Stimulated activated CD8-positive, alpha-beta memory T cell treated with anti-CD3 and anti-CD28 coated beads, Interleukin-15, amount 100 ng/mL, for 1 hour (primary cell): ENCODE measurements around the gene CHST7.

ENCODE experiments used
- DNase-seq: peaks from one replicate; pipeline ENCODE4 v3.0.0-alpha.2; 2020; ENCODE audit warnings: low read depth

The CHST7 gene

DNA sequence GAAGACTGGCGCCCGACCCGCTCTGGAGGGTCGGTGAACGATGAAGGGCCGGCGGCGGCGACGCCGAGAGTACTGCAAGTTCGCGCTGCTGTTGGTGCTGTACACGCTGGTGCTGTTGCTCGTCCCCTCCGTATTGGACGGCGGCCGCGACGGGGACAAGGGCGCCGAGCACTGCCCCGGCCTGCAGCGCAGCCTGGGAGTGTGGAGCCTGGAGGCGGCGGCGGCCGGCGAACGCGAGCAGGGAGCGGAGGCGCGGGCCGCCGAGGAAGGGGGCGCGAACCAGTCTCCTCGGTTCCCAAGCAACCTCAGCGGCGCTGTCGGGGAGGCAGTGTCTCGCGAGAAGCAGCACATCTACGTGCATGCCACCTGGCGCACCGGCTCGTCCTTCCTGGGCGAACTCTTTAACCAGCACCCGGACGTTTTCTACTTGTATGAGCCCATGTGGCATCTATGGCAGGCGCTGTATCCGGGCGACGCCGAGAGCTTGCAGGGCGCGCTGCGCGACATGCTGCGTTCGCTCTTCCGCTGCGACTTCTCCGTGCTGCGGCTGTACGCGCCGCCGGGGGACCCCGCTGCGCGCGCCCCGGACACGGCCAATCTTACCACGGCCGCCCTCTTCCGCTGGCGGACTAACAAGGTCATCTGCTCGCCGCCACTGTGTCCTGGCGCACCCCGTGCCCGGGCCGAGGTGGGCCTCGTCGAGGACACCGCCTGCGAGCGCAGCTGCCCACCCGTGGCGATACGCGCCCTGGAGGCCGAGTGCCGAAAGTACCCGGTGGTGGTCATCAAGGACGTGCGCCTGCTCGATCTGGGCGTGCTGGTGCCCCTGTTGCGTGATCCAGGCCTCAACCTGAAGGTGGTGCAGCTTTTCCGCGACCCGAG lies 568 bp downstream of the CHST7 start:
- DNase-seq, result peak; percentile 10

DNA sequence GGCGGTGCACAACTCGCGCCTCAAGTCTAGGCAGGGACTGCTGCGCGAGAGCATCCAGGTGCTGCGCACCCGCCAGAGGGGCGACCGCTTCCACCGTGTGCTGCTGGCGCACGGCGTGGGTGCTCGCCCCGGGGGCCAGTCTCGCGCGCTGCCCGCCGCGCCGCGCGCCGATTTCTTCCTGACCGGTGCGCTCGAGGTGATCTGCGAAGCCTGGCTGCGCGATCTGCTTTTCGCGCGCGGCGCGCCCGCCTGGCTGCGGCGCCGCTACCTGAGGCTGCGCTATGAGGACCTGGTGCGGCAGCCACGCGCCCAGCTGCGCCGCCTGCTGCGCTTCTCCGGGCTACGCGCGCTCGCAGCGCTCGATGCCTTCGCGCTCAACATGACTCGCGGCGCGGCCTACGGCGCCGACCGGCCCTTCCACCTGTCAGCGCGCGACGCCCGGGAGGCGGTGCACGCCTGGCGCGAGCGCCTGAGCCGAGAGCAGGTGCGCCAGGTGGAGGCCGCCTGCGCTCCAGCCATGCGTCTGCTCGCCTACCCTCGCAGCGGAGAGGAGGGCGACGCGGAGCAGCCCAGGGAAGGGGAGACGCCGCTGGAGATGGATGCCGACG lies 1.3 kb downstream of the CHST7 start:
- DNase-seq, result no peak

DNA sequence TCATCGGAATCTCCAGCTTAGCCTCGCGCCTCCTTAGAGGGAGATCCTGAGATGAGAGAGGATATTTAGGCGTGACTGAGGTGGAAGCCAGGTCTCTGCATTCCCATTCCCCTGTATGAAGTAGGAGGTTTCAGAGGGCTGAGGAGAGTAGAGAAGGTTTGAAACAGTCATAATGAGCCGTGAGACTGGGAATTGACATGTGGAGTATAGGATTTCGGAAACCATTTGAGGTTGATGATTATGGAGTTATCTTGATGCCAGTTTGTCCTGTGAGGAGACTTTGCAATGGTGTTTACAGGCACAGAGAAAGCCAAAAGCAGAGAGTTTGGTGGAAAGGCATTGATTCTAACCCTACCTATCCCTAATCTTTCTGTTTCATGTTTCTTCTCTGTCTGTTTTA lies 2.0 kb downstream of the CHST7 start:
- no peak for DNase-seq

DNA sequence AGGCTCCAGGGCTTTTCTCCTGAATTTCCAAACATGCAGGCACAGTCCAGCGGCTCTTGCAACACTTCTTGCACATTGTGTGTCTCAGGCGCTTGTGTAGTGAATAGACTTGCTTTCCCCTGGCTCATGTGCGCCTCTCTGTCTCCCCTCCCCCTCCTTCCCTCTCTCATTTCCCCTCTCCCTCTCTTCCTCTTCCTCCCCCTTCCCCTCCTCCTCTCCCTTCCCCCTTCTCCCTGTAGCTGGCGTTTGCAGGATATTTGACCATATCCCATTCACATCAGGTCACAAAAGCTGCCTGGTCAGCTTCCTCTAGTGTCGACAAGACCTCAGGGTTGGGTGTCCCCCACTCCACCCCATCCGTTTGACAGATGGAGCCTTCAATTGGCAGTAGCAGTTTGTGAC lies 2.4 kb downstream of the CHST7 start:
- no peak for DNase-seq

DNA sequence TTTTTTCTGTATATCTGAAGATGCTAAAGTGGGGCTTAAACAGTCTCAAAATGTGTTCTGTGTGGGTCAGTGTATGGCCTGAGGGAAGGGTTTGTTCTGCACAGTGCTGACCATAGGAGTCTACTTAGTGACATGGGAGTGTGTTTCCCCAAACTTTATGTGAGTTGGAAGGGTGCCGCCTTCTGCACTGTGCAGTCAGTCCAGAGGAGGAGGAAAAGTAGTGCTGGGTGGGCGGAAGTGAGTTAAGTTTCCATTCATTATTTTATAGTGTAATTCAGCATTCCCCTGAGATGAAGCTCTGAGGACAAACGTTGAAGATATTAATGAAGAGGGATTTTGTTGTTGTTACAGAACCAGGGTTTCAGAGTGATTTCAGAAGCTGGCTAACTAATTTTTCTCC lies 2.9 kb downstream of the CHST7 start:
- no peak for DNase-seq

DNA sequence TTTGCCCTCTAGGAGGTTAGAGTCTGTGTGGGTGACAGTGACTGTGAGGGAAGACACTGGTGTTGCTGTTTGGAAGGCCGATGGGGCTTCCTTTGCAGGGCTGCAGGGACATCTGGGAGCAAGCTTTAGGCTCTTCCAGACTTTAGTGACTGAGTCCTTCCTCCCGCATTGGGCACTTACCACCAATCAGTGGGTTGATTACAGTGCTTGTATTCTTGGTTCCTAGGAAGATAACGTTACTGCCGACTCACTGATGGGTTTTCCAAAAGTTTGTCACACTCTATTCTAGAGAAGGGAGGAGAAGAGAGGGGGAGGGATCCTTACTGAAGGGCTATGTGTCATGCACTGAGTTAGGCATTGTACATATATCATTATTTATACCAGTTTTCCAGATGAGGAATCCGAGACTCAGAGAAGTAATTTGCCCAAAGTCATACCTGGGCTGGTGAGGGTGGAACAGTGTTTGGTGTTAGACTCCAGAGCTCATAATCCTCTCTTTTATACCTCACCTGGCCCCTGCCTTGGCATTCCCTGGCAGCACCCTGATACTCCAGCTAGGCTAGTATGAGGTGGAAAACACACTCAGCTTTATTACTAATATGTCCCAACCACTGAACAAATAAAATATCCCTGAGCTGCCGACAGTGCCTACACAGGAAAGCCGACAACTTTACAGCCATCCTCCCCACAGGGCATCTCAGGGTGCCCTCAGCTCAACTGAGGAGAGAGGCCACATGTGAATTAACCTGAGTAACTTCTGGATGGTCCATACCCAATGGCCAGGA lies 3.8 kb downstream of the CHST7 start:
- no peak for DNase-seq

DNA sequence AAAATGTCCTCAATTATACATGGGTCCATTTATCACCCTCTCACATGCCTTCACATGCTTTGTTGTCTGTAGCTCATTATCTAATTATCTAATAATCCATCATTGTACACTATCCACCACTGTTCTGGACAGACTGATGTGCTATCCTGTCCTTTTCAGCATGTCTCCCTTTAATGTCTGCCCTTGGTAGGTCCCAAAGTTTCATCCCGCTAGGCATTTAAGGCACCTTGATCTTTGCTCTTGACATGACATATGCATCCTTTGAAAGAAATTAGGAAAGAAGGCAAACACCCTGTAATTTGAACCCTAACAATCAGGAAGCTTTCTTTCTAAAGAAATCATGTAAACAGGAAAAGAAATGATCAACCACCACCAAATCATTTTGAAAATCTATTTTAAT lies 5.7 kb downstream of the CHST7 start:
- no peak for DNase-seq

DNA sequence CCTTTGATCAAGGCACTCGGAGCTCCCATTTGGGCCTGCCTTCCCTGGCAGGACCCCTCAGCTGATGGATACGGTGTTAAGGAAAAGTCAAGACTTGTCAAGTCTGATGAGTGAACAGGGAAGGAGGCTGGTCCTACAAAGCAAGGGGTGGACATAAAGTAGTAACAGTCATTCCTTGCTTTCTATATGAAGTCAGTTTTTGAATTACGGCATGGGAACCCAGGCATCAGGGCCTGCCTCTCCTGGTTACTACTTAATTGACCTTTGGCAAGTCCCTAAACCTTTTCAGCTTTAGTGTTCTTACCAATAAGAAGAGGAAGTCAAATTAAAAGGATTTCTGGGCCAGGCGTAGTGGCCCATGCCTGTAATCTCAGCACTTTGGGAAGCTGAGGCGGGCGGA lies 7.0 kb downstream of the CHST7 start:
- DNase-seq, result no peak

DNA sequence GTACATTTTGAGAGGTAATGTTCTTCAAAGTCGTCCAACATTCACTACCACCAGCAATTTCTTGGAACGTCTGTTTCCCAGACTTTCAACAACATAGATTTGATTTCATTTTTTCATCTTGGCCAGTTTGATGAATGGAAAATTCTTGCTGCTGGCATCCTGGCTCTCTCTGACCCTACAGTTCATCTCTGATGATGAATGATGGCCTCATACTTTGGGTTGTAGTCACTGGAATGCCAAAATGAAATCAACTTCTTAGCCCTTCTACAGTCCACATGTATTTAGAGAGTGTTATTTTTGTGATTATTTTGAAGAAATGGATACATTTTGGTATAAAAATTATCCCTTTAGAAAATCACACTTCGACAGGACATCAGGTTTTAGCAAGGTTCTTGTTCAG lies 8.8 kb downstream of the CHST7 start:
- no peak for DNase-seq

DNA sequence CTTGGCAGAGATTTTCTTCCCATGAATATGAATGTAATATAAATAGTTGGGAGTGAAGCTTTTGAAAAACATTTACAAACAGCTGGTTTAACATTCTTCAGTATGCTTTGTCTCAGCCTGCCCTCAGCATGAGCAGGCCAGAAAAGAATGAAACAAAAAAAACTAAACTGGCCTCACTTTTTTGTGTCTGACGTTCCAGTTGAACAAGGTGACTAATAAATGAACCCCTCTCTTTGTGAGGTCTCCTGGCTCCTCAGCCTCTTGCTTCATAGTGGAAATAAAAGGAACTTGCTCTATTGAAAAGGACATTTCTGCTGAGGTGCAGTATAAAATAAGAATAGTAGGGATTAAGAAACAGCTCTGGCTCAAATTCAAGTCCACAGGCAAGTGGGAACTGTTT lies 9.4 kb downstream of the CHST7 start:
- no peak for DNase-seq

DNA sequence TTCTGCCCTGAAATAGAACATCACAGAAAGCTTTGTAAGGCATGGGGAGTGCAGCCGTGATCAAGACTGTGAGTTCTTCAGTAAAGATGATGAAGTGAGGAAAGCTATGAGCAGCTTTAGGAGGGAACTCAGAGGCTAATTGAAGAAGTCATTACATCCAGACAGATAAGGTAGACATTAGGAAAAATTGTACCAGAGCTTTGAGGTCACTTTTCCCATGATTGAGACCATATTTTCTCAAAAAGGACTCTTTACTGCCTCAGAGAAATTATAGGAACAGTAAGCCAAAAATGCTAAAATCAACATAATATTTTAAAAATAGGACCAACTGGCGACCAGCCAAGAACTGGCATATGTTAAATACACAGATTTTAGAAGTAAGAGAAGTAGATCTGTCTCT lies 11.2 kb downstream of the CHST7 start:
- DNase-seq, result no peak

DNA sequence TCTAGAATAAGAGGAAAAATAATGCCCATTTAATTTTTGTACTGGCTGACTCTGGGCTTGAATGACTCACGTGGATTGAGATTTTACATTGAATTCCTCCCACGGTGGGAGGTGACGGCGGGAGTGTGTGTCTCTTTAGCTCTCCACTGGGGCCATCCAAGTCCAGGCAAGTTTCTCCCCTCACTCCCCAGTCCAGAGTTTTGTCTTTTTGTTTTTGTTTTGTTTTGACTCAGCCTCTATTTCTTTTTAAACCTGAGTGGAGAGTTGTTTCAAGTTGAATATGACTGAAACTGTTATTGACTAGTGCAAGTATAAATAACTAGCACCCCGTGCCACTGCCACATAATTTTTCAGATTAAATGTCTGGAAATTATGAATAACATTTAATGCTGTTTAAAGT lies 13.6 kb downstream of the CHST7 start:
- no peak for DNase-seq

DNA sequence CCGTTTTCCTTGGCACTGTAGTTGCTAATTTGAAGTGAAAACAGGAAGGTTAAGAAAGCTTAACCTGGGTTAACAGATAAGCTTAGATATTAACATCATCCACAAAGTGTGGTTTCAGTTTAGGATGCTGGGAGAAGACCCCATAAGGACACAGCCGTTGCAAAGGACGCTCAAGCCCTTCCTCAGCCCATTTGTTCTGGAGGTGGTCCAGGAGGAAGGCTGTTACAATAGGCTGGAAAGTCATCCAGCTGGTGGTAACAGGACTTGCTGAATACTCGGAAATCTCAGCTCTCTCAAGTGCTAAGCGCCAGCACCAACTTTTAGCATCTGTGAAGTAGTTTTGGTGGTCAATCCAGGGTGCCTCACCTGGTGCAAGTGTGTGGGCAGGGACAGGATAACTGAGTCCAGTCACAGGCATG lies 14.2 kb downstream of the CHST7 start:
- no peak for DNase-seq

DNA sequence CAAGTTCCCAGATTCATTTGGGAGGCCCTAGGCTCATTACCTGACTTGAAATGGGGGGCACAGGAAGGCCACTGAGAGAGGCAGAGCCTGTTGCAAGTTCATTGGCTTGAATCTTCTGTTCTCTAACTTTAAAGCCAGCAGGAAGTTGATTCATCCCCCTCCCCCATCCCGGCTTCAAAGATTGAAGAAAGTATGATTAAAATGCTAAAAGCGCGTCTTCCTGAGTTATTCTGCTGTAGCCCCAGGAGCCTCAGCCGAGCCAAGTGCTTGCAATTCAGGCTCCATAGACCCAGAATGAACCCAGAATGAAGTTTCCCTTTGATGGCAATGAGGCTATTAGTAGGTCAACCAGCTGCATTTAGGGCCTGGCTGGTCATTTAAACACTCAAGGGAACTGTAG lies 14.7 kb downstream of the CHST7 start:
- DNase-seq, result peak; percentile 8

DNA sequence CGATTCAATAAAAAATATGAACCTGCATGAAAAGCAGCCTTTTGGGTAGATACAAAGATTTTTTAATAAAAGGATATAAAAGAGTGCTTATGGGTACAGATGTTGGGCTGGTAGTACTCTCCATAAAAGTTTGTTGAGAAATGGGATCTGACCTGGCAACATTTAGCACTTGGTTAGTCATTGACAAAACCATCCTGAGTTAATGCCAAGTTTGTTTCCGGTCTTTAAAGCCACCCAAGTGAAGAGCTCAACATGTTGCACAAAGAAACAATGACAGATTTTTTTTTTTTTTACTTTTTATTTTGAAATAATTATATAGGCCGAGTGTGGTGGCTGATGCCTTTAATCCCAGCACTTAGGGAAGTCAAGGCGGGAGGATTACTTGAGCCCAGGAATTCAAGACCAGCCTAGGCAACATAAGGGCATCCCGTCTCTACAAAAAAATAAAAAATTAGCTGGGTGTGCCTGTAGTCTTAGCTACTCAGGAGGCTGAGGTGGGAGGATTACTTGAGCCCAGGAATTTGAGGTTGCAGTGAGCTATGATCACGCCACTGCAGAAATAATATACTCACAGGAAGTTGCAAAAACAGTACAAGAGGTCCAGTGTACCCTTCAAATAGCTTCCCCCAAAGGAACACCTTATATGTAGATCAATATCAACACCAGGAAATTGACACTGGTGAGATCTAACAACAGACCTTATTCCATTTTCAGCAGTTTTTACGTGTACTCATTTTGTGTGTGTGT lies 16.6 kb downstream of the CHST7 start:
- no peak for DNase-seq

DNA sequence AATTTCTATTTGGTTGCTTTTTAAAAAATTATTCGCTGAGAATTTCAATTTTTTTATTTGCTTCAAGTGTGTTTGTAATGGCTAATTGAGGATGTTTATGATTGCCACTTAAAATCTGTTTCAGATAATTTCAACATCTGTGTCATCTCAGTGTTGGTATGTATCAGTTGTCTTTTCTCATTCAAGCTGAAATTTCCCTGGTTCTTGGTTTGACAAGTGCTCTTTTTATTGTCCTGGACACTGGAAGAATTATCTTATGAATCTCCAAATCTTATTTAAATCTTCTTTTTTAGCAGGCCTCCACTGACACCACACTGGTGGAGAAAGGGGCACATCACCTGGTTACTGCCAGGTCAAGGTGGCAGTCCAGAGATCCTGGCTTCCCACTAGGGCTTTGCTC lies 21.5 kb downstream of the CHST7 start:
- no peak for DNase-seq

DNA sequence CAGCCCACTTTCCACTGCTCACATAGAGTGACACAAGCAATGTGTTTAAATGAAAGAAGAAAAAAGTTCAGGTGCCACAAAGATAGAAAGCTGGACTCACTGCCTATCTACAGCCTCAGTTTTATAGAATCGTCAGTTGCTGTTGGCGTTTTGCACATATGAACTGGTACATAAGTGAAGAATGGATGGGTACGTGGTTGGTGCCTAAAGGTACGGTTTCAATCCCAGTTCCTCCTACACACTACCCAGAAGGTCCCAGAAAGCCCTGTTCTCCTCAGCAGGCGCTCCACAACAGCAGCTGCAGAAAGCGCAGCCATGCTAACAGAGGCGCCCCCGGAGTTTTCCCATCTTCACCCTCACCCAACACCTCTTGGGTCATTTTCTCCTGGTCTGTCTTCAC lies 23.6 kb downstream of the CHST7 start:
- no peak for DNase-seq

DNA sequence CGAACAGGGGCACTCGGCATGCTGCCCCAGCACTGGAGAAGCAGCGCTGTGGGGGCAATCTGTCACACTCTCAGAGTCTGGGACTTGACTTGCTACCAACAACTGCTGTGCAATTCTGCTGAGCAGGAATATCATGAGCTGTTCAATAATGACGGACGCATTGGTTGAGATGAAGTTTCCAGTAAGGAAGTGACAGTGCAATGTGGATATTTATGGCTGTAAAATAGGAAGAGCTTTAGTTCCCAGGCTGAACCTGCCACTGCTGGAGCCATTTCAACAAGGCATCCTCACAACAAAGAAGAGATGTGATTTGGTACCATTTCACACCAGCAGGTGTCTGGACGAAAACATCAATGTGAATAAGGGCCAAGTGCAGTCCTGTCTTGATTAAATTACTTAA lies 24.2 kb downstream of the CHST7 start:
- DNase-seq, result no peak

DNA sequence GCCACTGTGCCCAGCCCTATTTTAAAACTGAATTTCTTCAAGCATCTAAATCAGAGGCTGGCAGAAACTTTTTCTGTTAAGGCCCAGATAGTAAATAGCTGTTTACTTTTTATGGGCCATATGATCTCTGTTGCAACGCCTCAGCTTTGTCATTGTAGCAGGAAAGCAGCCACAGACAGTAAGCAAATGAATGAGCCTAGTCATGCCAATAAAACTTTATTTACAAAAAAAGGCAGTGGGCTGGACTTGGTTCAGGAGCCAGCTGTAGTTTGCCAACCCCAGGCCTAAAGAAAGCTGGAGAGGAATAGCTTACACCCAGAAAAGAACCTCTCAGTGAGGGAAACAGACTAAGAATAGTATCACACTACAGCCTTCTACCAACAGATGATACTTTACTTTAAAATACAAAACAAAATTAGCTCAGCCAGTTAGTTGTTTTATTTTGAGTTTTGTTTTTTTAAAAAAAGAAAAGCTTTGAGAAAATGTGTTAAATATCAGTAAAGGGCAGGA lies 25.5 kb downstream of the CHST7 start:
- no peak for DNase-seq

DNA sequence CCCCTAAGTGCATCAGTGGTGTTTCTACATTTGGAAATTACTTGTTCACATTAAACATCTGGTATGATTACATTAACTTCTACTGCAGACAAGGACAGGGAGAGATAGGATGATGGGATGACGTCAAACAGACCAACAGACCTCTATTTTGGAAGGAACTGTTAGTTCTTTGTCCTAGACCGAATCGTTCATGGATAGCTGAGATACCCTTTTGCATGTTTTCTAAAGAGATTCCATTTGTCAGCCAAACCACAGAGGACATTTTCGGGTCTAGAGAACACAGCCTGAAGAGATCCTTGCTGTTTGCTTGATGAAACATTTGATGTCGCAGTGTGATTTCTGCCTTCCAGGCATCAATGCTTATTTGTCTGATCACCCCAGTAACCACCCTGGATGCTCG lies 27.7 kb downstream of the CHST7 start:
- no peak for DNase-seq

DNA sequence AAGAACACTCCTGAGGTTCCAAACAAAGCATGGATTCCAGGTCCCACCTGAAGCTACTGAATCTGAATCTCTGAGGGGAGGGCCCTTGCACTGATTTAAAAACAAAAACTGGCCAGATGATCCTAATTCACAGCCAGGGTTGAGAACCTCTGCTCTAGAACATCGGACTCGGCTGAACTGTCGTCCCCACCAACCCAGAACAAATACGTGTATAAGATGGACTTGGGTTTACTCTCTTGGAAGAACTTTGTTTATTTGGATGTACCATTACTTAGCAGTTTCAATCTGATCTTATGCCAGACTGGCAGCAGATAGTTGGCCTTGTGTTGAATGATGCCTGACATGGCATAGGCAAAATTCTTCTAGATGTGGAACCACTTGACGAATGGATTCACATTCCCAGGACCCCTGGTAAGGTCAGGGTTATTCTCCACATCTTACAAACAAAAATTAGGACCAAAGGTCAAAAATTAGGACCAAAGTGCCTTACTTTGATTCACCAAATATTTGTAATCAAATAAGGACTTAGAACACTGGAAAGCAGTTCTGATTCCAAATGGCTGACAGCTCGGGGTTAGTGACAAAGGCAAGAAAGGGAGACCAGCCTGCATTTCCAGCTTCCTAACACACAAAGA lies 29.0 kb downstream of the CHST7 start:
- no peak for DNase-seq

DNA sequence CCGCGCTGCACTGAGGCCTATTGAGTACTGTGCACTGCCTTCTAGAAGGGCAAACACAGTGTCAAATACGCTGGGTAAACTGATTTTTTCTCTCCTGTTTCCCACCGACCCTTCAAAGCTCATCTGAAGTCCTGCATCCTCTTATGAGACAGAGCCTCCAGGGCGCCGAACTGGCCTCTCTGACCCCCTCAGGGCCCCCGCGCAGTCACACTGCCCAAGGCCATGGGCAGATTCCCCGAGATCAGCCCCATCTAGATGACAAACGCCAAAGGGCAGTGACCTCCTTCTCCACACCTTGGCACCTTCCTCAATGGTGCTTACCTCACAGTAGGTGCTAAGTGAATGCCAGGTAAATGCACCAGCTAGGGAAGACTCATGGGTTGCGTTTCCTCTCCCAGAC lies 34.4 kb downstream of the CHST7 start:
- DNase-seq, result no peak
